HG03571 (cell line): ENCODE measurements around the gene PRKAG2.
A peak's percentile ranks its signal among the peaks of the same experiment; 100 is the strongest.
"Not testable (repeated sequence)": the region's sequence is repeated elsewhere in the genome, so short reads cannot be mapped to it uniquely, and the experiment has no call there.

Experiments
- ATAC-seq: cut with Tn5 transposase; IDR thresholded peaks from one replicate; pipeline ENCODE4 v1.9.1; 2021; ENCODE audit not compliant: unreplicated experiment

Gene PRKAG2

GRCh38 chr7:151806204-151806603 lies 70.7 kb downstream of the PRKAG2 start:
- ATAC-seq: no peak

- no peak for ATAC-seq
Measured at GRCh38 chr7:151805191-151805590, 71.7 kb downstream of the PRKAG2 start.

- no peak for ATAC-seq
Measured at GRCh38 chr7:151804756-151805155, 72.2 kb downstream of the PRKAG2 start.

GRCh38 chr7:151803841-151804240 lies 73.1 kb downstream of the PRKAG2 start:
- no peak for ATAC-seq

DNA sequence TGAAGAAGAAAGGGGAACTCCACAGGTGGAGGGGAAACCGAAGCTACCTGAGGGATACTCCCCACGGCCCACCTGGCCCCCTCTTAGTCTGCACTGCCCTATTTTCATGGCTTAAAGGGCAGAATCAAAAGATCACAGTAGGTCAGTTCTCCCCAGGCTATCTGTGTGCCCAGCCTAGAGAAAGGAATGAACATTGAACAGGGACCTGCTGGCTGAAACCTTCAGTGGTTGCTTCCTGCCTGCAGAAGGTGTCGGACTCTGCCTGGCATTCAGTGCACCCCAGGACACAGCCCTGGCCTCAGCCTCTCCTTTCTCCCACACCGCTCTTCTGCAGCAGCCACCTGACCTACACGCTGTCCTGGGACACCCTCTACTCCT lies 74.5 kb downstream of the PRKAG2 start:
- ATAC-seq: no peak

GRCh38 chr7:151801782-151802468 lies 75.0 kb downstream of the PRKAG2 start:
- ATAC-seq: no peak

- no peak for ATAC-seq
Measured at GRCh38 chr7:151801291-151801690, 75.6 kb downstream of the PRKAG2 start.

DNA sequence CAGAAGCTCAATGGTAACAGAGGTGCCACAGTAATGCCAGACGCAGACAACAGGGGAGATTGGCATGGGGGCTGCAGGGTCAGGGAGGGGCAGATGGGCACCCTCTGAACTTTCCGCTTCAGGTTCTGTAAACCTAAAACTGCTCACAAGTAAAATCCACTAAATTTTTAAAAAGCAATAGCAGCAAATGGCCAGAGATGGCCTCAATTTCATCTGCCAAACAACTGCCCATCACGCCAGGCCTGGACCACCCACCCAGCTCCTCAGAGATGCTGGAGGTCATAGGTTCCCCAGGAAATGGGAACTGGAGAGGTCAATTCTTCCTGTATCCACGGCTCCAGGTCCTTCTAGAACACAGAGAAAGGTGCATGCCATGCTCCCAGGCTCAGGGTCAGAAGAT lies 76.1 kb downstream of the PRKAG2 start:
- ATAC-seq: no peak

- no peak for ATAC-seq
Measured at GRCh38 chr7:151800391-151800790, 76.5 kb downstream of the PRKAG2 start.

GRCh38 chr7:151799506-151799905 lies 77.4 kb downstream of the PRKAG2 start:
- ATAC-seq: no peak

GRCh38 chr7:151798851-151799448 lies 78.0 kb downstream of the PRKAG2 start:
- ATAC-seq: no peak

- not testable (repeated sequence) for ATAC-seq
Measured at GRCh38 chr7:151797667-151798307, 79.1 kb downstream of the PRKAG2 start.

DNA sequence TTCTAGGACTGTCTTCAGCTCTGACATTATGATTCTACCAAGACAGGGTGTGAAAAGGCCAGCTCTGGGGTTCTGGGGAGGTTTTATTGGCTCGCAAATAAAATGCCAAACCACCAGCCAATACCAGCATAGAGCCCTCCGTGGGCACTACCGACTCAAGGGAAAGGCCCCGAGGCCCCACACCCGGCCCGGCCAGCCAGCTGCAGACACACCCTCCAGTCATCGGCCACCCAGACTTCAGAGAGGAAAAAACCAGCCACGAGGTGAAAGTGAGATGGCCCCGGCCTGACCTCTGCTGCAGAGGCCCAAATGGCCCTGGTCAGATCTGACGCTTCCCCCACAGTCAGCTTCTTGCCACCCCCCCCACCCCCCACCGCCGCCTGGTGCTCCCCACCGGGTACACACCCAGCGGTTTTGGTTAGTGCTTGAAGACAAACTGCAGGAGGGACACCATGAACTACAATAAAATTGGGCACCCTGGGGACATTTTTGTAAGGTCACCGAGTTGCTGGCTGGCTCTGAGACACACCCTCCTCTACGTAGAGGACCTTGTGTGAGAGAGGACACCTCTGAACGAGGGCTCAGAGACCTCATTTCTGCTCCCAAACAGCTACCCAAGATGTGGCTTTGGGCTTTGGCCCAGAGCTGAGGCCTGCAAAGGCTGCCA lies 79.9 kb downstream of the PRKAG2 start:
- ATAC-seq: no peak

GRCh38 chr7:151796091-151796870 lies 80.6 kb downstream of the PRKAG2 start:
- no peak for ATAC-seq

DNA sequence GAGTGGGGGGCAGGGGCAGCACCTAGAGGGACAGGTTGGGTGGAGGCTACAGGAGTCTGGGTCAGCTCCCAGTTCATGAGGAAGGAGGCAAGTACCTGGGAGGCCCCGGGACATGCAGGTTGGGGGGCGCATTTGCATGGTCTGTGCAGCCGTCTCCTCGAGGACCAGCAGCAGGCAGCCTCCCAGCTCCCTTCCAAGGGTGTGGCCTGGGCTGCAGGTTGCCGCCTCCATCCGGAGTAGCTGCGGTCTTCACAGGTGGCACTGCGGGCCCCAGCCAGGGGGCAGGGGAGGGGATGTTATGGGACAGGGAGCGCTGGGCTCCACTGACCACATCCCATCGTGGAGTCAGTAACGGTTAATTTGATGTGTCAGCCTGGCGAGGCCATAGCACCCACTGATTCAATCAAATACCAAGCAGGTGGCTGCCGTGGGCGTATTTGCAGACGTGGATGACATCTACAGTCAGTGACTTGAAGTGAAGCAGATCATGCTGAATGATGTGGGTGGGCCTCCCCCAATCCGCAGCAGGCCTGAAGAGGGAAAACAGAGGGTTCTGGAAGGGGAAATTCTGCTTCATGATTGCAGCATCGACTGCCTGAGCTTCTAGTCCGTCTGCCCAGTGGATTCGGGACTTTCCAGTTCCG lies 81.6 kb downstream of the PRKAG2 start:
- ATAC-seq: peak; percentile 57

GRCh38 chr7:151794508-151795167 lies 82.3 kb downstream of the PRKAG2 start:
- ATAC-seq: no peak

DNA sequence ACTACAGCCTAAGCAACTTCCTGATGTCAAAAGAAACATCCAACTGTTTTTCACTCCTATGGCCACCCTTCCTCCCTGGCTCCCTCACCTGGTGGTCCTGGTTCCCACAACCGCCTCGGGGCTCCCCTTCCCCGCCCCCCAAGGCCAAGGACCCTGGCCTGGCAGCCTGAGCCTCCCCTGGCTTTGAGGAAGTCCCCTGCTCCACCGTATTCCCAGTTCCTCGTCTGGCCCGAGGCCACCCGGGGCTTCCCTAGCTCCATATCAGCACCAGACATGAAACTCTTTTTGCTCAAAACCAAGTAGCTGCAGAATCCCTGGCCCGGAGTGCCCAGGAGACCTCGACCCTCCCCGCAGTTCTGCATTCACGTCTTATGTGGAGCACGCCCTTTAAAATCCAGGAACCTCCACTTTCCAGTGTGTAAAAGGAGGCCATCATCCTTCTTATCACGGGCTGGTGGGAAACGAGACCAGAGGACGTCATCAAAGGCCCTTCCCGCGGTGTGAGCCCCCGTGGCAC lies 82.9 kb downstream of the PRKAG2 start:
- no peak for ATAC-seq

- ATAC-seq: no peak
Measured at GRCh38 chr7:151793531-151793951, 83.4 kb downstream of the PRKAG2 start.

DNA sequence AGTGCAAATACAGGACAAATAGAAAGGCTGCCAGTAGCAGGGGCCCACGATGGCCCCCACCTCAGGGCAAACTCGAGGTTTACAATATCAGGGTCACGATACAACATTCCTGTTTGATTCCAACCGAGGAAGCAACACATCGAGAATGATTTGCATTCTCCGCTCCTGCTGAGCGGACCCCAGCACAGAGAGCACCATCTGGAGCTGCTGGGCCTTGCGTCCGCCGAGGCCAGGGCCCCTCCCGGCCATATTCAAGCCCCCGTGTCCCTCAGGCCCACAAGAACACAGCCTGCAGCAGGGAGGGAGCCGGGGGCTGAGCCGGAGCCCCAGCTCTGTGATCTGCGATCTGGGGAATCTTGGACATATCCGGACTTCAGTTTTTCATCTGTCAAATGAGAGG lies 84.3 kb downstream of the PRKAG2 start:
- no peak for ATAC-seq

- ATAC-seq: no peak
Measured at GRCh38 chr7:151792086-151792485, 84.8 kb downstream of the PRKAG2 start.
